NCI-H1417 (cell line): Measurements from ENCODE around the gene RPL31.

Source experiments
- DNase-seq, 3 experiments: peaks; one replicate each; lab custom pipeline; 2025; lab: John Stamatoyannopoulos, UW

Gene RPL31

GRCh38 chr2:101001691-101002561 lies at the start of gene RPL31:
RPL31 (plus strand) TSS chr2:101002289; CDS start chr2:101002702, 413 bp downstream.
- DNase-seq: peak; percentile 81 to 93 (median 88)

DNA sequence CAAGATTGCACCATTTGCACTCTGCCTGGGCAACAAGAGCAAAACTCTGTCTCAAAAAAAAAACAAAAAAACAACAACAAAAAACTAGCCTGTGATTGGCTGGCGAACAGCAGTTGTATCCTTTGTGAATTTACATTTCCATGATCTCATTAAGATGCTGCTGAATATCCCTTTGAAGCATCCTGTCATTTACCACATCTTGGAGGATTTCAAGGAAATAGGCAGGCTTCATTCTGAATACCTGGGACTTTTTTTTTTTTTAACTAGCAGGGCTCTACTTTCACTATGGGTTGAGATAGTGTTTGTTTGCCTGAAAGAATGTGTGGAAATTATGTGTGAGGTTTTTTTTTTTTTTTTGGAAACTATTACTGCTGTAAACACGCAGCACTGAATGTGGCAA lies 49.6 kb upstream of the RPL31 start:
- no peak for DNase-seq

DNA sequence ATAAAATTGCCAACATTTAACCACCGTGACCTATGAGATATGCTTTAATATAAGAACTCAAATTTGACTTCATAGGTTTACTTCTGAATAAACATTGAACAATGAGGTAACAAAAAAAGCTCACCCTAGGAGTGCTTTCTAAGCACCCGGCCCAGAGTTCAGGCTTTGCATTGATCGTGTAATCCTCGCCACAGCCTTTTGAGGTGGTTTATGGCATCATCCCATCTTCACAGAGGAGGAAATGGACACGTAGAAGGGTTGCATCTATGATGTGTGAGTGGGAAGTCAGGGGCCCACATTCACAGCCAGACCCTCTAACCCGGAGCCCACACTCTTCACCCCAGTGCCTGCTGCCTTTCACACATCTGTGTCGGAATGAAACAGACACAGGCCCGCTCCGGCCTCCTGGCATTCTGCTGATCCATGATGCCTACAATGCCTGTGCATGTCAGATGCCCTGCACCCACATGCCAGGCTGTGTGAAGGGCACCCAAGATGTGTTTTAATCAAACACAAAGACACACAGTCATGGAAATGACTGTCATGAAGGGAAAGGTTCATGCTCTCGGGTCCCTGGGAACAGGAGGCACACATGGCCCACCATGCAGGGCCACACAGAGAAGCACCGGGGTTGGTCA lies 48.6 kb upstream of the RPL31 start:
- DNase-seq: no peak

- DNase-seq: no peak
Measured at GRCh38 chr2:100954044-100954420, 48.1 kb upstream of the RPL31 start.

- DNase-seq: no peak
Measured at GRCh38 chr2:100955226-100955625, 46.9 kb upstream of the RPL31 start.

GRCh38 chr2:100956081-100956480 lies 46.0 kb upstream of the RPL31 start:
- no peak for DNase-seq

DNA sequence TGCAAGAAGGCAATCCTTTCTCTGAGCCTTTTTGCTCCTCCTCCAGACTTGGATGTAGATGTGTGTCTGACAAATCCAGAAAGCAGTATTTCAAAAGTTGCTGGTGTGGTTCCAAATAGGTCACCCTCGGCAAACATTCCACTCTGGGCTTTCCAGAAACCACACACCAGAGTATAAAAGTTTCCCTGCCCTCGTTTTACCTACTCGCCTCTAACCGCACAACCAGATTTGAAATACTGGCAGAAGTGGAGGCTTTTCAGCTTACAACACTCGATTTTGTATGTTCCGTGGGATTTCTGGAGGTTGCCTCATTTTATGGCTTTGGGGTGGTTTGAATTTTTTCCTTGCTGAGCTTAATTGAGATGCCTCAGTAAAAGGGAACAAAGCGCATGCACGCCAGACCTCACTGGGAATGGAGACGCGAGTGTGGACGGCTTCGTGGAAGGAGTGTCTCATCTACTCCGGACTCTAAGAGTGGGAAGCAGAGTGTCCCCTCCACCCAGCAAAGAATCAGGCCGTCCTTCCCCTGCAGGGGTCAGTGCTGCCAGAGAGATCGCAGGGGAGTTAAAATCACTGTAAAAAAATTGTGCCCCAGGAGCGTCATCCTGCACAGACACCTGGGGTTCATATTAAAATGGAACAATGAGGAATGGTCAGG lies 44.0 kb upstream of the RPL31 start:
- DNase-seq: no peak

DNA sequence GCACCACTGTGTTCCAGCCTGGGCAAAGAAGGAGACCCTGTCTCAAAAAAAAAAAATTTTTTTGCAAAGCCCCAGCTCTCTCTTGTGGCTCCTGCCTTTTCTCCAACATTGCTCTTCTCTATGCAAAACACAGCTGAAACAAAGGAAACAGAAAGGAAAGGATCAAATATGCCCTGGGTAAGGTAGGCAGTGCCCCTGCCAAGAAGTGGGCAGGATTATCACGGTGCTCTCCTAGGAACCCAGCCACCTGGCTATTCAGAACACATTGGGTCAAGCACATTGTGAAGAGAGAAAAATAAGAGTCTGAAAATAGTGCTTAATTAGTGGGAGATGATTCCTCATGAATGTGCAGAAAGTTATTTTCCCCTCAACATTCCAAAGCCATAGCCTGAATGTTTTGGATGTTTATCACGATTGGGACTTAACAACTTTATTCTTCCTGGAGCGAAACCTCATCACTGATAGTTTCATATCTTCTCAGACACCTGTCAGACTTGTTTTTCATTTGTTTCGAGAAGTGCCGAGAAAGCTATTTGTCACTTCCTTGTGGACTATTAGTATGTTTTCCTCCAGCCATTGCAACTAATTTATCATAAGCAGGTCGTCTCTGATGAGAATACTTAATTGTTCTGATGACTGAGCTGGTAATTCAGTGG lies 42.7 kb upstream of the RPL31 start:
- no peak for DNase-seq

- no peak for DNase-seq
Measured at GRCh38 chr2:100960688-100961087, 41.4 kb upstream of the RPL31 start.

DNA sequence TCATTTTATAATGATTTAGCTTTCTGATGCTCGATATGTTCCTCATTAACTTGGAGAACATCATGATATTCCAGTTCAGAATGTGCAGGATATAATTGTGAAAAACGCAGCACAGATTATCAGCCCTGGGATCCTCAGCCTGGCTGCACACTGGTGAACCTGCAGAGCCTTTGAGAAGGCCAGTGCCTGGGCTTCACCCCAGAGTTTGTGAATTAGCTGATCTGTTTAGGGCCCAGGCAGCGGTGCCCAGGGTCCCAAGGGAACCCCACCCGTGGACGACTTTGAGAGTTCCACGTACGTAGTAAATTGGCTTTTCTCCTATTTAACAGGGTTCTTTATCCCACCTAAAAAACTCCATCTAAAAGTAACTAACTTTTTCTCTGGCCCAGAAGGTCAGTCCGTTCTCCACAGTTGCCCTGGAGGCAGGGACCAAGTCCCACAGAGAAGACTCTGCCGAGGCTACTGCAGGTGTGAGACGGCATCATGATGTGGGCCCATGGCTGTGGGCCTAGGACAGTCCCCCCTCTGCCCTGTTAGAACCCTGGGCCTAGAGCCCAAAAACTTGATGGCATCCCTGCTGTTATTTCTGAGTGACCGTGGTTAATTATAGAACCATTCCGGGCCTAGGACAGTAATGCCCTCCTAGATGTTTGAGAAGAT lies 39.6 kb upstream of the RPL31 start:
- no peak for DNase-seq

- no peak for DNase-seq
Measured at GRCh38 chr2:100963026-100963375, 39.1 kb upstream of the RPL31 start.

DNA sequence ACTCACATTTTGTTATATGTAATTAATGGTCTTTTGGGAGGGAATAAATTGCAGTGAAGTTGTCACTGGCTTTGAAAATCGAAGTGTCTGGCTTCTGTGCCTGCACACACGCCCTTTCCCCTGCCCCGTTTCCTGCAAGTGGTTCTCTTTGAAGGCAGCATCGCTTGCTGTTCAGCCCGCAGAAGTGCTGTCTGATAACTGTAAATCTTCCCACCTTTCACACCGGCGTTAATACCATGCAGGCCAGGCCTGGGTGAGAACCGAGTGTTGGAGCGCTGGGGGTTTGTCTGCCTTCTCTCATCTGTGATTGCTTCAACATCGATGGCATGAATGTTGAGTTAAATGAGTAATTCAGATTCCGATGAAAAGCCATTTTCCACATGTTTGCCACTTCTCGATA lies 37.9 kb upstream of the RPL31 start:
- no peak for DNase-seq

- no peak for DNase-seq
Measured at GRCh38 chr2:100964681-100965169, 37.4 kb upstream of the RPL31 start.

DNA sequence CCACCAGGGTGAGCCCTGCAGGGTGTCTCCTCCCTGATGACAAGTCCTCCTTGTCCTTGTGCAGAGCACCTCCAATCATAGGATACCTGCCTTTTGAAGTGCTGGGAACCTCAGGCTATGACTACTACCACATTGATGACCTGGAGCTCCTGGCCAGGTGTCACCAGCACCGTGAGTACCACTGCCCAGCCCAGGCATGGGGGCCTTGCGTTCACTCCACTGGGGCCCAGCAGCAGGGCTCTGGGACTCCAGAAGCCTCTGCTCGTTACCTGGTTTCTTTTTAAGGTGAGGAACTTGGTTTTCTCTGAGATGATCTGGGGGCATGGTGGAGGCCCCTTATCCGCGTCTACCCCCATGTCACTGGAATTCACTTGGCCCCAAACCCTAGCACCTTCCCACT lies 36.5 kb upstream of the RPL31 start:
- DNase-seq: no peak

GRCh38 chr2:100967716-100968115 lies 34.4 kb upstream of the RPL31 start:
- DNase-seq: no peak

DNA sequence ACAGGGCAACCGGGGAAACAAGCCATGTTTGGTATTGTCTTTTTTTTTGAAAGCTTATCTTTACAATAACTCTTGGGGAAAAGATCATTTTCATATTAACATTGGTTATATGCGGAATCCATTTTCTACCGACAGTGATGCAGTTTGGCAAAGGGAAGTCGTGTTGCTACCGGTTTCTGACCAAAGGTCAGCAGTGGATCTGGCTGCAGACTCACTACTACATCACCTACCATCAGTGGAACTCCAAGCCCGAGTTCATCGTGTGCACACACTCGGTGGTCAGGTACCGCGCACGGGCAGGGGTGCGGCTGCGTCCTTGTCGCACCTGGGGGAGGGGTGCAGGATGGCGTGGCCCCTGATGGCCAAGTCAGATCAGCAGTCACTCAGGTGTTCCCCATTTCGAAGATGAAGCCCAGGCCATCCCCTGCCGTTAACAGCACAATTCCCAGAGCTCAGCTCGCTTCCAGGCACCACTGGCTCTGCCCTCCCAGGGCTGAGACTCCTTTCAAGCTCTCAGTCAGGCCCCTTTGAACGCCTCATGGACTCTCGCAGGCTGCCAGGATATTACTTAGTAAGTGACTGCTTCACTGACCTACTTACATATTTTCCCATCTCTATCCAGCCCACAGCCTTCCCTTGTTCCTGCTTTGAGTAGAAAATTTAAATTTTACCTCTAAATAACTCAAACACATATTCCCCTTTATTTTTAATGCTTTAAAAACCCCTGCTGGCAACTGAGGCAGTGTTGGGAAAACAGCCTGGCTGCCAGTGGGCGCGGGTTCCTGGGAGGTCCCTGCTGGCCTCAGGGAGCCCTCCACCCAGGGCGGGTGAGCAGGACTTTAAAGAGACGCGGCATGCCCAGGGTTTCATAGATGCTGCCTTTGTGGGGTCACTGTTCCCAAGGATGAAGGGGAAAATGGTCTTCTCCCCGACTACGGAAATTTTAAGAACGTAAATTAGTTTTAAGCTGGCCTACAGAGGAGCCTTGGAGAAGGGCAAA lies 33.6 kb upstream of the RPL31 start:
- DNase-seq: no peak

GRCh38 chr2:100969998-100970397 lies 32.1 kb upstream of the RPL31 start:
- no peak for DNase-seq

- no peak for DNase-seq
Measured at GRCh38 chr2:100971221-100971620, 30.9 kb upstream of the RPL31 start.

- DNase-seq: peak in 1 of 3 experiments; percentile 10
Measured at GRCh38 chr2:100972452-100972851, 29.6 kb upstream of the RPL31 start.

GRCh38 chr2:100974712-100975520 lies 27.2 kb upstream of the RPL31 start:
- no peak for DNase-seq
